ENCODE measurements around the gene CEP41.

DNA sequence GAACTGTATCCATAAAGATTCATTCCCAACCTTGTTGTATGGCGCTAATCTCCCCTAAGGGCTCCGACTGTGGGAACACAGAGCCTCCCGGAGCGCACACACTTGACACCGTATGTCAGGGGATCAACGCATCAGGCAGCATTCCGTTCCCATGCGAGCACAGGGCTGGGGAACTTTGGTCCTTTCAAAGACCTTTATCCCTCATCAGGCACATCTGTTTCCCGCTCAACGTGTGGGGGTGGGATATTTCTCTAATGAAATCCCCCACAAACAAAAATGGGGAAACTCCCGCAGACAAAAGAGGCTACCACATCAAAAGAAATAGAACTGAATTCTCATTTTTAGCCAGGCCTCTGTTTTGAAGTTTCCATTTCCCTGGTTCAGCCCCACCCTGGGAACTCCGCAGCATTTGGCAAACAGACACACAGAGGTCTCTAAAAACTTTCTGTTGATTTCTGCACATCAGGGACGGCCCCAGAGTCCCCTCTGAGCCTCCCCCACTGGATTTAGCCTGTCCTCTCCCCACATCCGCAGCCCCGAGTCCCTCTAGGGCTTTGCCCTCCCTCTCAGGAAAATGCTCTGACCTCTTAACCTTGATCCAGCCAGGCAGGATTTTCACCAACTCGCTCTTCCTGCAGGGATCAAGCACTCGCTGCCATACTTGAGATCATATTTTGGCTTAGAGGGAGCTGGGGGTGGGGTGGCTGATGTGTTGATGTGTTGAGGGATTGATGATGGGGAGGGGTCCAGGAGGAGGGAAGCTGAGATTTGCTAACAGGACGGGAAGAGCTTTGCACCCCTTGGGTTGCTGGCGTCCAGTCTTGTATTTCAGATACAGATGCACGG is 89.6 kb downstream of the CEP41 start:
- TF ChIP-seq, protein P1, sequence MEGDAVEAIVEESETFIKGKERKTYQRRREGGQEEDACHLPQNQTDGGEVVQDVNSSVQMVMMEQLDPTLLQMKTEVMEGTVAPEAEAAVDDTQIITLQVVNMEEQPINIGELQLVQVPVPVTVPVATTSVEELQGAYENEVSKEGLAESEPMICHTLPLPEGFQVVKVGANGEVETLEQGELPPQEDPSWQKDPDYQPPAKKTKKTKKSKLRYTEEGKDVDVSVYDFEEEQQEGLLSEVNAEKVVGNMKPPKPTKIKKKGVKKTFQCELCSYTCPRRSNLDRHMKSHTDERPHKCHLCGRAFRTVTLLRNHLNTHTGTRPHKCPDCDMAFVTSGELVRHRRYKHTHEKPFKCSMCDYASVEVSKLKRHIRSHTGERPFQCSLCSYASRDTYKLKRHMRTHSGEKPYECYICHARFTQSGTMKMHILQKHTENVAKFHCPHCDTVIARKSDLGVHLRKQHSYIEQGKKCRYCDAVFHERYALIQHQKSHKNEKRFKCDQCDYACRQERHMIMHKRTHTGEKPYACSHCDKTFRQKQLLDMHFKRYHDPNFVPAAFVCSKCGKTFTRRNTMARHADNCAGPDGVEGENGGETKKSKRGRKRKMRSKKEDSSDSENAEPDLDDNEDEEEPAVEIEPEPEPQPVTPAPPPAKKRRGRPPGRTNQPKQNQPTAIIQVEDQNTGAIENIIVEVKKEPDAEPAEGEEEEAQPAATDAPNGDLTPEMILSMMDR (IDR thresholded peaks at IDR 0.05): no peak
- no peak for TF ChIP-seq POLR2A (IDR thresholded peaks at IDR 0.05)
